Kidney epithelial cell (primary cell): ENCODE data around the gene ZNF268. TPM values are rescaled to one million over a fixed set of nuclear protein-coding genes. Genes with fewer than 3 reads are reported as not detected.
A peak's percentile ranks its signal among the peaks of the same experiment; 100 is the strongest.

Experiments
- DNase-seq: peaks from one replicate; pipeline ENCODE4 v3.0.0-alpha.2; 2010; ENCODE audit warnings: low read depth
- H3K27me3 ChIP-seq: 2 replicates; pipeline ENCODE4 v1.6.0; 2011; ENCODE audit warnings: low read length; ENCODE audit not compliant: control insufficient read depth, insufficient read depth
- H3K36me3 ChIP-seq: 2 replicates; pipeline ENCODE4 v1.5.1; 2011; ENCODE audit warnings: low read length; ENCODE audit not compliant: control insufficient read depth, insufficient read depth
- H3K4me3 ChIP-seq: 2 replicates; pipeline ENCODE4 v1.5.1; 2011; ENCODE audit warnings: low read depth, mild to moderate bottlenecking, control low read depth, low read length
- CTCF ChIP-seq: IDR thresholded peaks from 2 replicates; pipeline ENCODE4 v1.5.1; 2011; ENCODE audit warnings: mild to moderate bottlenecking, moderate library complexity, low read length, control low read depth, inconsistent platforms; ENCODE audit not compliant: insufficient read depth, poor library complexity, severe bottlenecking
- total RNA-seq: library from RNA; depleted of rRNA; stranded (reverse); fragments of >200 nt; gene quantifications from 2 replicates; pipeline ENCODE4 v1.2.3, GENCODE V29; 2015

ZNF268 gene
- total RNA-seq, result 18.6 and 26.2 TPM in 2 replicates

GRCh38 chr12:133181238-133181959 is at the start of gene ZNF268:
Gene ZNF268 (plus strand): TSS chr12:133181495. CDS start chr12:133181998, 503 bp downstream.
- peak; percentile 51 for DNase-seq
- Histone ChIP-seq H3K27me3 (no peaks in the 10 kb centered on the region), H3K4me3 (peak within 1 kb of the TSS; percentile 92), H3K36me3 (peaks cover 3% of the 10 kb centered on the region)
- TF ChIP-seq CTCF, result peak; percentile 94

- Histone ChIP-seq H3K4me3 (no peak overlapping the region), H3K27me3 (no peaks in the 10 kb centered on the region), H3K36me3 (peaks cover 3% of the 10 kb centered on the region)
- no peak for DNase-seq
- no peak for TF ChIP-seq CTCF
These were observed 45.5 kb upstream of the ZNF268 start for GRCh38 chr12:133135747-133136146.

- peaks cover 1% of the 10 kb centered on the region for H3K36me3 ChIP-seq
- TF ChIP-seq CTCF, result no peak
- no peak overlapping the region for H3K4me3 ChIP-seq
- H3K27me3 ChIP-seq, result no peaks in the 10 kb centered on the region
- DNase-seq, result no peak
These were observed 35.3 kb upstream of the ZNF268 start for GRCh38 chr12:133145981-133146380.

- H3K36me3 ChIP-seq, result peaks cover 3% of the 10 kb centered on the region
- no peak overlapping the region for H3K4me3 ChIP-seq
- no peak for TF ChIP-seq CTCF
- H3K27me3 ChIP-seq, result no peaks in the 10 kb centered on the region
- no peak for DNase-seq
These were observed 25.1 kb upstream of the ZNF268 start for GRCh38 chr12:133156125-133156690.

- no peaks in the 10 kb centered on the region for H3K36me3 ChIP-seq
- TF ChIP-seq CTCF, result no peak
- H3K27me3 ChIP-seq, result no peaks in the 10 kb centered on the region
- no peak overlapping the region for H3K4me3 ChIP-seq
- DNase-seq, result no peak
These were observed 15.5 kb upstream of the ZNF268 start for GRCh38 chr12:133165776-133166175.
